ENCODE data around the gene SPC24. TPM values are rescaled to one million over a fixed set of nuclear protein-coding genes. Genes with fewer than 3 reads are reported as not detected.

Gene SPC24
- total and polyA plus RNA-seq, 2 donors (not counting 3 experiments of a cell fraction or from before 2014, with no cell fraction given), result 19.8 to 70.0 TPM

DNA sequence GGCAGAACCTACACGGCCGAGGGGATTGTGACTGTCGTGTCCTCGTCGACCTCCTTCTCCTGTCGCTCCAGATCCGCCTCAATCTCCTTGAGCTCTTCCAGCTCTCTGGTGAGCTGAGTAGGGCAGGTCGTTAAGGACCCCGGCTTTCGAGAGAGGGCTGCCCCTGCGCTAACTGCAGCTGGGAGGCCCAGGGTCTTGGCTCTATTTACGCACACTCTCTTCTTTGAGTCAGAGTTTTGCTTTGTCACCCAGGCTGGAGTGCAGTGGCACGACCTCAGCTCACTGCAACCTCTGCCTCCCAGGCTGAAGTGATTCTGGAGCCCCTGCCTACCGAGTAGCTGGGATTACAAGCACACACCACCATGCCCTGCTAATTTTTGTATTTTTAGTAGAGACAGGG lies 7.6 kb downstream of the SPC24 start:
- TF ChIP-seq POLR2AphosphoS5 (IDR thresholded peaks at IDR 0.05; ENCODE audit: insufficient read depth, low read depth, low read length) (no peak), FOS (IDR thresholded peaks at IDR 0.05; ENCODE audit: borderline replicate concordance, insufficient read depth, low read length) (no peak), EZH2 (IDR thresholded peaks at IDR 0.05; ENCODE audit: borderline replicate concordance, low read depth, low read length, severe bottlenecking) (no peak), GATA2 (IDR thresholded peaks at IDR 0.05; ENCODE audit: insufficient read depth, insufficient read length, low read depth, low read length) (no peak), MYC (IDR thresholded peaks at IDR 0.05; ENCODE audit: low read depth, low read length) (no peak), JUN (IDR thresholded peaks at IDR 0.05; ENCODE audit: borderline replicate concordance, insufficient read depth, insufficient read length, low read depth) (no peak), POLR2A (IDR thresholded peaks at IDR 0.05; ENCODE audit: low read depth, low read length) (no peak)
- TF ChIP-seq, protein P1, sequence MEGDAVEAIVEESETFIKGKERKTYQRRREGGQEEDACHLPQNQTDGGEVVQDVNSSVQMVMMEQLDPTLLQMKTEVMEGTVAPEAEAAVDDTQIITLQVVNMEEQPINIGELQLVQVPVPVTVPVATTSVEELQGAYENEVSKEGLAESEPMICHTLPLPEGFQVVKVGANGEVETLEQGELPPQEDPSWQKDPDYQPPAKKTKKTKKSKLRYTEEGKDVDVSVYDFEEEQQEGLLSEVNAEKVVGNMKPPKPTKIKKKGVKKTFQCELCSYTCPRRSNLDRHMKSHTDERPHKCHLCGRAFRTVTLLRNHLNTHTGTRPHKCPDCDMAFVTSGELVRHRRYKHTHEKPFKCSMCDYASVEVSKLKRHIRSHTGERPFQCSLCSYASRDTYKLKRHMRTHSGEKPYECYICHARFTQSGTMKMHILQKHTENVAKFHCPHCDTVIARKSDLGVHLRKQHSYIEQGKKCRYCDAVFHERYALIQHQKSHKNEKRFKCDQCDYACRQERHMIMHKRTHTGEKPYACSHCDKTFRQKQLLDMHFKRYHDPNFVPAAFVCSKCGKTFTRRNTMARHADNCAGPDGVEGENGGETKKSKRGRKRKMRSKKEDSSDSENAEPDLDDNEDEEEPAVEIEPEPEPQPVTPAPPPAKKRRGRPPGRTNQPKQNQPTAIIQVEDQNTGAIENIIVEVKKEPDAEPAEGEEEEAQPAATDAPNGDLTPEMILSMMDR (IDR thresholded peaks at IDR 0.05; ENCODE audit: extremely low read depth in 1 of 2, insufficient read depth in 1 of 2, low read depth in 1 of 2, low read length in 2 of 2), result no peak
- TF ChIP-seq, protein P2, sequence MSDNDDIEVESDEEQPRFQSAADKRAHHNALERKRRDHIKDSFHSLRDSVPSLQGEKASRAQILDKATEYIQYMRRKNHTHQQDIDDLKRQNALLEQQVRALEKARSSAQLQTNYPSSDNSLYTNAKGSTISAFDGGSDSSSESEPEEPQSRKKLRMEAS (IDR thresholded peaks at IDR 0.05; ENCODE audit: insufficient read depth, insufficient read length), result no peak
- intact Hi-C loops (cut with micrococcal nuclease), result no loop called here
- Histone ChIP-seq H3K9ac (replicated peaks; ENCODE audit: extremely low read depth, insufficient read depth, low read length) (no peak overlapping the region), H3K27ac (ENCODE audit: insufficient read depth, low read depth, low read length) (no peak overlapping the region), H4K20me1 (replicated peaks; ENCODE audit: control insufficient read depth, extremely low read depth, insufficient read depth, low read length) (no peaks in the 10 kb centered on the region), H3K4me1 (ENCODE audit: control insufficient read depth, extremely low read depth, insufficient read depth, low read length) (peaks cover 17% of the 10 kb centered on the region), H3K4me3 (replicated peaks in 1 of 3; ENCODE audit: insufficient read depth in 1 of 3, low read depth in 1 of 3, low read length in 3 of 3) (no peak overlapping the region), H3K36me3 (ENCODE audit: control insufficient read depth in 2 of 2, extremely low read depth in 1 of 2, insufficient read depth in 2 of 2, low read length in 2 of 2) (no peaks in the 10 kb centered on the region), H3K4me2 (ENCODE audit: insufficient read depth, low read length) (no peak overlapping the region), H2AFZ (ENCODE audit: low read depth, low read length) (no peak overlapping the region), H3K79me2 (ENCODE audit: control insufficient read depth, insufficient read depth, low read length) (peaks cover 23% of the 10 kb centered on the region), H3K9me3 (replicated peaks; ENCODE audit: control insufficient read depth, insufficient read depth, low read length) (no peaks in the 10 kb centered on the region), H3K9me1 (replicated peaks; ENCODE audit: control insufficient read depth, extremely low read depth, insufficient read depth, low read length) (no peaks in the 10 kb centered on the region), H3K27me3 (ENCODE audit: control insufficient read depth in 2 of 2, insufficient read depth in 2 of 2, low read length in 2 of 2) (no peaks in the 10 kb centered on the region)
- no peak for DNase-seq (ENCODE audit: low read depth, low spot score)
- CTCF ChIA-PET, result no interaction called here
- FAIRE-seq, result no peak
- POLR2A ChIA-PET, result no interaction called here
- dilution Hi-C loops (cut with MboI; ENCODE audit: extremely low pct_ligation_motif_present, low sequenced_read_pairs), result no loop called here
- BruUV-seq (replicated peaks), result no TSS peak

Measured in endothelial cell of umbilical vein (primary cell).